HG02759 (cell line): ENCODE results near the gene MKRN2OS.

ENCODE experiments used
- ATAC-seq: cut with Tn5 transposase; IDR thresholded peaks from one replicate; pipeline ENCODE4 v1.9.1; 2021; ENCODE audit warnings: mild to moderate bottlenecking, moderate library complexity; ENCODE audit not compliant: unreplicated experiment

Gene MKRN2OS

DNA sequence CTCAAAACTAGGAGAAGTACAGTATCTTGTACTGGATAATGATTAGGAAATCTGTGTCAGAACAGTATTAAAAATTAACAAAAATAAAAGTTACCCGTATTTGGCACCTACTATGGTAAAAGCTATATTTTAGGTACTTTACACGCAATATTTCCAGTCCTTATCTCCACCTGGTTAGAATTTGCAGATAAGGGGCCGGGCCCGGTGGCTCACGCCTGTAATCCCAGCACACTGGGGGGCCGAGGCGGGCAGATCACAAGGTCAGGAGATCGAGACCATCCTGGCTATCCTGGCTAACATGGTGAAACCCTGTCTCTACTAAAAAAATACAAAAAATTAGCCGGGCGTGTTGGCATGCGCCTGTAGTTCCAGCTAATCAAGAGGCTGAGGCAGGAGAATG is 28.4 kb downstream of the MKRN2OS start:
- no peak for ATAC-seq

DNA sequence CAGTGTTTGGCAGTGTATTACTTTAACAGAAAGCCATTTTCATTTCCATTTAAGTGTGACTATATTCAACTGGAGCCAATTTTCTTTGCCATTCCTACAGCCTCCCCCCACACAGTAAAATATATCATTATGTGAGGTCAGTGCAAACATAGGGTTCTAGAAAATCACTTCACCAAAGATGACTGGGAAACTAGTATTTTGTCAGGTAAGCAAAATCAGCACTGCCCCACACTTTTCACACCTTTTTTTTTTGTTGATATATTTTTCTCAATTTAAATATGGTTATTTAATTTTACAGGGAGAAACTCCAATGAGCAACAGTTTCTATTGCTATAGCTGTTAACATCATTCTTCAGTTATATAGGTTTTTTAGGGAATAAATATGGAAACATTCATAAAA is 29.7 kb downstream of the MKRN2OS start:
- no peak for ATAC-seq

DNA sequence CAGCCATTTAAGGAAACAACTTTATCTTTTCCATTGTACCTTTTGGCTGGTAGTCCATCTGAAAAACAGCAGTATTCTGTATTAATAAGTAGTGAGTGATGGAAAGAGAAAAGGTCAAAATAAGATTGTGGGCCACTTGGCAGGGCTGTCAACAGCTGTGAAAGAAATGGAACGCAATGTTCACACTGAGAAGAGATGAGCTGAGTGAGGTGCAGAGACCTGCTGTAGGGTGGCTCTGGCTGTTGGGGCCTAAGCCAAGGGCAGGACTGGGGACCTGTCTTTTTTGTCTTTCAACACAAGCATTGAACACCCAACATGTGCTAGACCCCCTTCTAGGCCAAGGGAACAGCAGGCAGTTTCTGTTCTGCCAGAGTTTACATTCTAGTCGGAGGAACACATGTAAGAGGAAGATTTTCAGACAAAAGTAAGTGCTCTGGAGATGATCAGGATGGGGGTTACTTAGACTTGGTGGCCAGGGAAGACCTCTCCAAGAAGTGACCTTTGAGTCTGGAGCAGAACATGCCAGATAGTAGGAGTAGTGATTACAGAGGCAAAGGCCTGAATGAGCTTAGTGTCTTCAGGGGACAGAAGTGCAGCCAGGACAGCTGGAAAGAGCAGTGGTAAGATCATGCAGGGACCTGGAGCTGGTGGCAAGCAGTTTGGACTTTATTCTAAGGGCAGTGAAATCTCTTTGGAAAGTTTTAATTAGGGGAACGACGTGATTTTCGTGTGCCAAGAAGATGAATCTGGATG is 31.4 kb downstream of the MKRN2OS start:
- no peak for ATAC-seq

DNA sequence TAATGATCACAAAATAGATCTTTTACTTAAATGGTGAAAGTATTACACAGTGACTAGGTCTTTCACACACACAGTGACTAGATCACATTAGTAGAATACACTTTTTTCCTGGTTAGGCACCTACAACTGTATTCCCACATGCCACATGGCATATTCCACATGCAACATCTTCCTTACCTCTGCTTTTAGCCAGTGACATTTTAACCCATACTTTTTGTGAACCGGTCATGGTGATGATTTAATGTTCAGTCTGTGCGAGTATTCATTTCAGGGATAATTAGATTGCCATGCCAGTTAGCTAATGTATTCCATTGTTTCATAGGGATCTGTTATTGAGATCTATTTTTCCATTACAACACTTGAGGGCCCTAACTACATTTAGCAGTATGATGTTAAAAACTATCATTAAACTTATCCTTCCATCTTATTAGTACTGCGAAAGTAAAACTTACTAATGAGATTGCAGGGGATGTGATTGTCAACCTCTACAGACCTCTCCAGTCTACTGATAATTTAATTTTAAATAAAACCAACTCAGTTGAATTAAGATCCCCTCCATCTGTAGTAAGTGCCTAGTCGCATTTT is 32.7 kb downstream of the MKRN2OS start:
- no peak for ATAC-seq

DNA sequence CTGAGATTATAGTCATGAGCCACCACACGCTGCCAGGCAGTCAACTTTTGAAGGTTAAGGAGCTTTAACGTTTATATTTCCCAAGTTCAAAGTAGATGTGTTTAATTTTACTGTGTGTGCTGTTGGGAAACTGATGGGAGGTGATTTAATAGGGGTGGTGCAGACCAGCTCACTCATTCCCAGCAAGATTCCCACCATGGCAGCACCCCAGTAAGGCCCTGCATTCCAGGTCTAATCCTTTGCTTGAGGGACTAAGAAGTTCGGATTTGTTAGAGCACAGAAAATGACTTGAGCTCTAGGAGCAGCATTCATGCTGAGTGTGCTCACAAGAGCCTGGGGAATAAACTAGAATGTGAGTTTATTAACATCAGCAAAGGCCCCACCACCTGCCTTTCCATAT is 35.8 kb downstream of the MKRN2OS start:
- ATAC-seq = no peak

DNA sequence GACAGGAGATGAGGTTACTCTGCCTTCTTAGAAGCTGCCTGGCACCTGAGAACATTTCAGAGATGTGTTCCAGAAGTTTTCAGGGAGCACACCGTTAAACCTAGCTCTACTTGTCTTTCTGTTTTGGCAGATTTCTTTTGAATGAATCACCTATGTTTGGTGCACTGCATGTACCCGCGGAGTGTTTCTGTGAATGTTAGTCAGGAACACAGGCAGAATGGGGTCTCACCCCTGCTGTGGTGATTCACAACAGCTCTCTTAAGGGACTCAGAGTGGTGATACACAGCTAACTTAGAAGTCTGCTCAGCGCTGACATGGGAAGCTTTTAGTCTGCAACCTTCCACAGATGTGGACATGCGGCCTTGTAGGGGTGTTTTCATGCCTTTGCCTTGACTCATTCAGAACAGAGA is 37.0 kb downstream of the MKRN2OS start:
- no peak for ATAC-seq

DNA sequence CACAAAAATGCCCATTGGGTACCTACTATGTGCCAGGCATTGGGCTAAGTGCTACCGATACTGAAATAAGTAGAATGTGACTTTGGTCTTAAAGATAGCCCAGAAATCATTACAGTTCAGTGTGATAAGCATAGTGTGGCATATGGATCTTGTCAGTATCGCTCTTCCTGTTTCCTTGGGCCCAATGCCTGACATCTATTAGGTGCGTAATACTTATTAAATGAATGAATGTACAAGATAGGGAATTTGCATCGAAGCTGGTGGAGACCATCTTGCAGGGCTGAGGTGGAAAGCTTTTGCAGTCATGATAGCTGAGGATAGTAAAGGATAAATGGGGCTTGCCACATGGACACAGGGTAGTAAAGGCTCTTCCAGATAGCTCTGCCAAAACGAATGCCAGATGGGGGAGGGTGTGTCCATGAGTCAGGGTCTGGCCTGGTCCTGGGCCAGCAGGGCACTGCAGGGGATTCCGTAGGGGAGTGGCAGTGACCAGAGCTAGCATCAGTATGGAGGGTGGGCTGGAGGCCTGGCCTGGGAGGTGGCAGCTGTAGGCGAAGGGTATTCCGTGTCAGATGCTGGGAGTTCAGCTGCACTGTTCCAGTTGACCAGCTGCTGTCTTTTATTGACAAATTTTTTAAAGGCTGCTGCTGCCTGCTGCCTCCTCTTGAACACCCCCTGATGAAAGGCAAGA is 37.6 kb downstream of the MKRN2OS start:
- no peak for ATAC-seq

DNA sequence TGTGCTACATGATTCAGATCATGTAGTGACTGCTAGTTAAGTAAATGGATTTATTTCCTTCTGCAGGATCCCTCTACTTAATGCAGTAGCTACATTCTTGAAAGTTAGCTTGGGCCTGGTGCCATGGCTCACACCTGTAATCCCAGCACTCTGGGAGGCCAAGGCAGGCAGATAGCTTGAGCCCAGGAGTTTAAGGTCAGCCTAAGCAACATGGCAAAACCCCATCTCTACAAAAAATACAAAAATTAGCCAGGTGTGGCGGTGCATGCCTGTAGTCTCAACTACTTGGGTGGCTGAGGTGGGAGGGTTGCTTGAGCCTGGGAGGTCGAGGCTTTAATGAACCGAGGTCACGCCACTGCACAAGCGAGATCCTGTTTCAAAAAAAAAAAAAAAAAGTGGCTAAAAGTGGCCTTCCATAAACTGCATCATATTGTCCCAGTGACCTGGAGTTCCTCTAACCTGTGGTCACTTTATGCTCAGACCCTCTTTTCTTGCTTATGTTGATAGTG is 39.0 kb downstream of the MKRN2OS start:
- ATAC-seq = no peak

DNA sequence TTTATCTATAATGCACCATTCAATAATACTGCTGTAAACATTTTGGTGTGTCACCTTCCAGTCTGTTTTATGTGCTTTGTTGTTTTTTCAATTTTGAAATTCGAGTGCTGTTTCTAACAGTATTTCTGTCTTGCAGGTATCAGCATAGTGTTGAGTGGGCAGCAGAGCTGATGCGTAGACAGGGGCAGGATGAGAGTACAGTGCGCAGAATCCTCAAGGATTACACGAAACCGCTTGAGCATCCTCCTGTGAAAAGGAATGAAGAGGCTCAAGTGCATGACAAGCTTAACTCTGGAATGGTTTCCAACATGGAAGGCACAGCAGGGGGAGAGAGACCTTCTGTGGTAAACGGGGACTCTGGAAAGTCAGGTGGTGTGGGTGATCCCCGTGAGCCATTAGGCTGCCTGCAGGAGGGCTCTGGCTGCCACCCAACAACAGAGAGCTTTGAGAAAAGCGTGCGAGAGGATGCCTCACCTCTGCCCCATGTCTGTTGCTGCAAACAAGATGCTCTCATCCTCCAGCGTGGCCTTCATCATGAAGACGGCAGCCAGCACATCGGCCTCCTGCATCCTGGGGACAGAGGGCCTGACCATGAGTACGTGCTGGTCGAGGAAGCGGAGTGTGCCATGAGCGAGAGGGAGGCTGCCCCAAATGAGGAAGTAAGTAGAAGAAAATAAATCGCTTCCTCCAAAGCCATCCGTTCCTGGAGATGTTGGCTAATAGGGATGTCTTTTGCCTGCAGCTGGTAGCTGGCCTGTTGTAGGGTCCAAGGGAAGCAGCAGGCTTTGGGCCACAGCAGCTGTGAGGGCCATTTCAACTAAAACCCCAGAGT is 42.0 kb downstream of the MKRN2OS start:
- ATAC-seq = no peak

DNA sequence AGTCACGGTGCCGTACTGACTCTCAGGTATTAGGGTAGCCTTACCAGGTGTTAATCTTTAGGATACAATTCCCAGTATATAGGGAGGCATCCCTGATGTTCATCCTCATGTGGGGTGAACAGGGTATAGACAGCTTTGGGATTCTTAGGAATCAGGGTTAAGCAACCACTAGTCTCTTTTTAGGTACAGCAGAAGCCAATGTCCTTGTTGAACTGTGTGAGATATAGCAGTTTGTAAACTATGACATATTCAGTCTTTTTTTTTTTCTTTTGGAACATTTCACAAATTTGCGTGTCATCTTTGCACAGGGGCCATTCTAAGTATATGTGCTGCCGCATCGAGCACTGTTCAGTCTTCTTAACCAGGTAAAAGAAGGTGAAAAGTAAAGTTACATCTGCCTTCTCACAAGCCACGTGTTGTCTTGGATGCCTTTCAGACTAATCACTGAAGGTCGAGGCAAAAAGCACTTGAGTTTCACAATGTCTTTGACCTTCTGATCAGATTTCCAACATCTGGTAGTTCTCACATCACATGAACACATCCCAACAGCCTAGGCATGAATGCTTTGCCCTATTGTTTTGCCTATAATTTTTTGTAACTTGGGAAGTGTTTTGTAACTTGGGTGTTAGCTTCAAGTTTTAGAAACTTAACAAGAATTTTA is 43.8 kb downstream of the MKRN2OS start:
- ATAC-seq = no peak

DNA sequence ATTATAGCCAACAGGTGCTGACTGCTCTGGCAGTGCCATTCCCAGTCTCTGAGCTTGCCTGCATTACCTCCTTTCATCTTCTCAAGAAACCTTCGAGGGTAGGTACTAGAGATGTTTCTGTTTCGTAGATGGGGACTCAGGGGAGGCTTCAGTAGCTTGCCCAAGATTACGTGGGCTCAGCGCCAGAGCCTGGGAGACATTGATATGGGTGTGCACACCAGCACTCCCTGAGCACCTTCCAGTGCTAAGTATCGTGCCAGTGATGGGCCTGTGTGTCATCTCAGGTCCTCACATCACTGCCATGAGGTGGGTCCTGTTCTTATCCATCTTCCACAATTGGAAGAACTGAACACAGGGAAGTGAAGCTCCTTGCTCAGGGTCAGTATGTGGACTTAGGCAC is 45.8 kb downstream of the MKRN2OS start:
- no peak for ATAC-seq

DNA sequence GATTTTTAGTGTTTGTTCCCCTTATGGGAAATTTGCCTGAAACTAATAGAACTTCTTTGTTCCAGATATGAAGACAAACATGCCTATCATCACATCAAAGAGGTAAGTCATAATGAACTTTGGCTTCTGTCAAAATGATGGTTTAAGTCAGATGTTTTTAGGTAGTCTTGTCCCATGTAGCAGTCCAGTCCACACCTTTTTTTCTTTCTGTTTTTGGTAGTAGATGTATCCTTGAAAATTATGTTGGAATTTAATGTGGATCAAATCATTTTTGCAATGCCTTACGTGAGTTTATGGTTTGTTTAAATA is 48.9 kb downstream of the MKRN2OS start:
- ATAC-seq = no peak

DNA sequence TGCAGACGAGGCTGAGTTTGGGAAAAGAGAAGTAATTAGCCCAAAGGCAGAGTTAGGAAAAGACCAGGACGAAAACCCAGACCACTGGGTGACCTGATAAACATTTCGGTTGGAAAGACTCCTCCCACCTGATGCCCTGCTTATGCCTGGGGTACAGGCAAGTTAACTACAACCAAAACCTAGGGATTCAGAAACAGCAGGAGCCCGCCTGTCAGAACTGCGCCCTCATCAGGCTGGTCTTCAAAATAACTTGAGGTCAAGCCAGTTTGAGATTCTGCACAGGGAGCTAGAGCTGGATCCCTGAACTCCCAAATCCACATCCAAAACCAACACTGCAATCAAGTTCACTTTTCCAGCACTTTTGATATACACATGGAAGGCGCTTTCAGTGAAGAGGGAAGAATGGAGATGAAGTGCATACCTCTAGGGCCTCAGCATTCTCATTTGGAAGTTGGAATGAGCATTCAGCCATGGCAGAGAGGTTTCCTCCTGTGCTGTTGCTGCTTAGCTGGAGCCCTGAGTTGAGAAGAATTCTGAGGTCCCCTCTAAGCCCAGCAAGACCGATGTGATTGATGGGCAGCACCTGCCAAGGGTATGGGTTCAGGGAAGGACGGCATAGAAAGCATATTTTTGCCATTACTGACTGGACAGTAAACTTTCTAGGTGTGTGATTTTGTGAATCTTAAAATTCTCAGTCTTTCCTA is 49.4 kb downstream of the MKRN2OS start:
- no peak for ATAC-seq

DNA sequence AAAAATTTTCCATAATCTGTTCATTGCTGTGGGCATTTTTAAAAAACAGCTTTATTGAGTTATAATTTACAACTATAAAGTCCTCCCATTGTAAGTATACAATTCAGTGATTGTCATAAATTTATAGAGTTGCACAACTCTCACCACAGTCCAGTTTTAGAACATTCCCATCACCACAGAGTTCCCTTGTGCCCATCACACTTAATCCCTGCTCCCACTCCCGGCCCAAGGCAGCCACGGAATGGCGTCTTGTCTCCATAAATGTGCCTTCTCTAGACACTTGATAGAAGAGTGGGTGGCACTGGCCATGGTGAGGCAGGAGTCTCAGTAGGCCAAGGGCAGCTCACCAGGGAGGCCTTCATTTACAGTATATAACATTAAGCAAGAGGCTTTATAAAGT is 54.8 kb downstream of the MKRN2OS start:
- no peak for ATAC-seq

DNA sequence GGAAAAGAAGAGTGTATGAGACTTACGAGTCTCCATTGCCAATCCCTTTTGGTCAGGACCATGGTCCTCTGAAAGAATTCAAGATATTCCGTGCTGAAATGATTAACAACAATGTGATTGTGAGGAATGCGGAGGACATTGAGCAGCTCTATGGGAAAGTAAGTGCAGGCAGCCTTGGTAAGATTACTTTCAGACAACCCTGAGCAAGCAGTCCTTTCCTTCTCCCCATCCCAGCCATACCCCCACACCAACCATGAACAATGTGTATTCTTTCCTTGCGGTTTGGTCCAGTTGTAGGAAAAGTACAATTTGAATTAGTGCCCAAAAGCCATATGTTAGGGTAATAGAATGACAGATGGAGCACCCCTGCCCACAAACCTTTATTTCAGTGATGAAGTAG is 55.5 kb downstream of the MKRN2OS start:
- ATAC-seq = no peak
